ENCODE results near the gene USH1C.

The USH1C gene

GRCh38 chr11:17514476-17514875 lies 29.7 kb downstream of the USH1C start:
- TF ChIP-seq ZFP41 (tag by site-specific recombination; IDR thresholded peaks at IDR 0.05; ENCODE audit: borderline replicate concordance) (no peak), ZNF280C (tag by site-specific recombination; IDR thresholded peaks at IDR 0.05) (no peak), ZNF585B (tag by site-specific recombination; IDR thresholded peaks at IDR 0.05) (no peak), BCL11B (tag by site-specific recombination; IDR thresholded peaks at IDR 0.05; ENCODE audit: low read depth) (no peak), ZBTB21 (tag by site-specific recombination; IDR thresholded peaks at IDR 0.05) (no peak), ZBTB20 (tag by site-specific recombination; IDR thresholded peaks at IDR 0.05) (no peak), ZNF558 (tag by site-specific recombination; IDR thresholded peaks at IDR 0.05) (no peak), ZNF302 (tag by site-specific recombination; IDR thresholded peaks at IDR 0.05; ENCODE audit: low read depth) (no peak), ZBTB48 (tag by site-specific recombination; IDR thresholded peaks at IDR 0.05) (no peak), ZNF843 (tag by site-specific recombination; IDR thresholded peaks at IDR 0.05) (no peak), ZNF350 (tag by site-specific recombination; IDR thresholded peaks at IDR 0.05) (no peak), ZNF324 (tag by site-specific recombination; IDR thresholded peaks at IDR 0.05) (no peak), ZBTB17 (tag by site-specific recombination; IDR thresholded peaks at IDR 0.05) (no peak), ZNF549 (tag by site-specific recombination; IDR thresholded peaks at IDR 0.05) (no peak), ZNF157 (tag by site-specific recombination; IDR thresholded peaks at IDR 0.05) (no peak)
- TF ChIP-seq, protein P1, sequence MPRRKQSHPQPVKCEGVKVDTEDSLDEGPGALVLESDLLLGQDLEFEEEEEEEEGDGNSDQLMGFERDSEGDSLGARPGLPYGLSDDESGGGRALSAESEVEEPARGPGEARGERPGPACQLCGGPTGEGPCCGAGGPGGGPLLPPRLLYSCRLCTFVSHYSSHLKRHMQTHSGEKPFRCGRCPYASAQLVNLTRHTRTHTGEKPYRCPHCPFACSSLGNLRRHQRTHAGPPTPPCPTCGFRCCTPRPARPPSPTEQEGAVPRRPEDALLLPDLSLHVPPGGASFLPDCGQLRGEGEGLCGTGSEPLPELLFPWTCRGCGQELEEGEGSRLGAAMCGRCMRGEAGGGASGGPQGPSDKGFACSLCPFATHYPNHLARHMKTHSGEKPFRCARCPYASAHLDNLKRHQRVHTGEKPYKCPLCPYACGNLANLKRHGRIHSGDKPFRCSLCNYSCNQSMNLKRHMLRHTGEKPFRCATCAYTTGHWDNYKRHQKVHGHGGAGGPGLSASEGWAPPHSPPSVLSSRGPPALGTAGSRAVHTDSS (tag by site-specific recombination; IDR thresholded peaks at IDR 0.05) = no peak

DNA sequence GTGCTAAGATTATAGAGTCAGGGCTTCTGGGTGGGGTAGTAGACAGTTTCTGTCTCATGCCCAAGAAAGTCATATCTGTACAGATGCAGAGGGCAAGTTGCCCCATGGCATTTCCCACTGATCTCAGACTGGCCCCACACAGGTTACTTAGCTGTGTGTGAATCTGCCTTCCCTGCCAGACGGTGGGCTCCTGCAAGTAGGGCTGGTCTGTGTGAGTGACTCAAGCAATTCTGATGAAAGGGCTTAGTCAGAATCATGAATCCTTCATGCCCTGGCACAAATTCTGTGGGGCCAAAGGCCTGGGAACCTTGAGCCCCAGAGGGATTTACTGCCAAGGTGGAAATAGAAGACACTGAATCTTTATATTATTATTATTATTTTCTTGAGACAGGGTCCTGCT lies 30.4 kb downstream of the USH1C start:
- POLR2A ChIA-PET = interaction anchor here (0.6 kb wide), 1 partner anchor 436 kb away, joined by 7 read pairs; the partner anchor contains the start of gene RPS13
- no peak for TF ChIP-seq ZNF600 (tag by site-specific recombination; IDR thresholded peaks at IDR 0.05)
- TF ChIP-seq, protein P2, sequence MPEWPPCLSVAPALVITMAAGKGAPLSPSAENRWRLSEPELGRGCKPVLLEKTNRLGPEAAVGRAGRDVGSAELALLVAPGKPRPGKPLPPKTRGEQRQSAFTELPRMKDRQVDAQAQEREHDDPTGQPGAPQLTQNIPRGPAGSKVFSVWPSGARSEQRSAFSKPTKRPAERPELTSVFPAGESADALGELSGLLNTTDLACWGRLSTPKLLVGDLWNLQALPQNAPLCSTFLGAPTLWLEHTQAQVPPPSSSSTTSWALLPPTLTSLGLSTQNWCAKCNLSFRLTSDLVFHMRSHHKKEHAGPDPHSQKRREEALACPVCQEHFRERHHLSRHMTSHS (tag by site-specific recombination; IDR thresholded peaks at IDR 0.05) = no peak
- TF ChIP-seq ZNF571 (tag by site-specific recombination; IDR thresholded peaks at IDR 0.05) = no peak
- TF ChIP-seq ZNF596 (tag by site-specific recombination; IDR thresholded peaks at IDR 0.05) = no peak
- TF ChIP-seq ZNF670 (tag by site-specific recombination; IDR thresholded peaks at IDR 0.05; ENCODE audit: low read depth) = no peak
- no peak for TF ChIP-seq ZNF416 (tag by site-specific recombination; IDR thresholded peaks at IDR 0.05)
- TF ChIP-seq ZNF280C (tag by site-specific recombination; IDR thresholded peaks at IDR 0.05) = no peak
- TF ChIP-seq ELK4 (IDR thresholded peaks at IDR 0.05; ENCODE audit: borderline replicate concordance, low read depth, low read length) = no peak
- no peak for TF ChIP-seq OSR2 (tag by site-specific recombination; IDR thresholded peaks at IDR 0.05)
- TF ChIP-seq, protein P3, sequence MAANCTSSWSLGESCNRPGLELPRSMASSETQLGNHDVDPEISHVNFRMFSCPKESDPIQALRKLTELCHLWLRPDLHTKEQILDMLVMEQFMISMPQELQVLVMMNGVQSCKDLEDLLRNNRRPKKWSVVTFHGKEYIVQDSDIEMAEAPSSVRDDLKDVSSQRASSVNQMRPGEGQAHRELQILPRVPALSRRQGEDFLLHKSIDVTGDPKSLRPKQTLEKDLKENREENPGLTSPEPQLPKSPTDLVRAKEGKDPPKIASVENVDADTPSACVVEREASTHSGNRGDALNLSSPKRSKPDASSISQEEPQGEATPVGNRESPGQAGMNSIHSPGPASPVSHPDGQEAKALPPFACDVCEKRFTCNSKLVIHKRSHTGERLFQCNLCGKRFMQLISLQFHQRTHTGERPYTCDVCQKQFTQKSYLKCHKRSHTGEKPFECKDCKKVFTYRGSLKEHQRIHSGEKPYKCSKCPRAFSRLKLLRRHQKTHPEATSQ (tag by site-specific recombination; IDR thresholded peaks at IDR 0.05) = no peak
- no peak for TF ChIP-seq HOXA7 (CRISPR knock-in tag; IDR thresholded peaks at IDR 0.05; ENCODE audit: borderline replicate concordance)
- no peak for TF ChIP-seq ZNF211 (tag by site-specific recombination; IDR thresholded peaks at IDR 0.05; ENCODE audit: low read depth)
- no peak for TF ChIP-seq SCRT1 (tag by site-specific recombination; IDR thresholded peaks at IDR 0.05; ENCODE audit: borderline replicate concordance)

More at GRCh38 chr11:17514476-17514875, 29.7 kb downstream of the USH1C start:
- Histone ChIP-seq H3K27ac (ENCODE audit: extremely low read depth, low read depth, low read length) (no peak overlapping the region), H3K4me1 (ENCODE audit: control insufficient read depth, insufficient read depth, low read length) (no peaks in the 10 kb centered on the region), H3K36me3 (ENCODE audit: control insufficient read depth in 2 of 2, insufficient read depth in 1 of 2, low read length in 2 of 2) (no peaks in the 10 kb centered on the region), H3K4me3 (ENCODE audit: low read depth, low read length) (no peak overlapping the region), H3K9me3 (ENCODE audit: control insufficient read depth, insufficient read depth, low read depth, low read length) (no peaks in the 10 kb centered on the region)
- ChIA-PET POLR2A (no interaction called here), CTCF (interaction anchor here (0.7 to 13.0 kb wide), 5 partner anchors 10 to 131 kb away, joined by 3 to 318 read pairs (median 19); partner anchors contain the start of gene KCNJ11)

More for the DNA sequence above, 30.4 kb downstream of the USH1C start:
- H3K4me3 ChIP-seq (ENCODE audit: low read depth, low read length) = no peak overlapping the region
- H3K9me3 ChIP-seq (ENCODE audit: control insufficient read depth, insufficient read depth, low read depth, low read length) = no peaks in the 10 kb centered on the region
- no peak overlapping the region for H3K27ac ChIP-seq (ENCODE audit: extremely low read depth, low read depth, low read length)
- H3K4me1 ChIP-seq (ENCODE audit: control insufficient read depth, insufficient read depth, low read length) = no peaks in the 10 kb centered on the region
- CTCF ChIA-PET = interaction anchor here (0.6 to 13.0 kb wide), 5 partner anchors 9 to 292 kb away, joined by 3 to 318 read pairs (median 19); partner anchors contain the start of gene KCNJ11
- no peaks in the 10 kb centered on the region for H3K36me3 ChIP-seq (ENCODE audit: control insufficient read depth in 2 of 2, insufficient read depth in 1 of 2, low read length in 2 of 2)
